22Rv1 (cell line): Measurements from ENCODE around the gene FGF4.

ENCODE experiments used
- H3K27ac ChIP-seq: fragments of 450-650 bp; 2 replicates; pipeline ENCODE4 v1.5.1; 2017
- CTCF ChIP-seq: fragments of 450-650 bp; IDR thresholded peaks from 2 replicates; pipeline ENCODE4 v1.5.1; 2017; ENCODE audit warnings: mild to moderate bottlenecking
- ZFX ChIP-seq: fragments of 450-650 bp; IDR thresholded peaks from 2 replicates; pipeline ENCODE4 v1.6.1; 2017; ENCODE audit warnings: antibody characterized with exemption, borderline replicate concordance

FGF4 gene

GRCh38 chr11:69788956-69789355 lies 13.8 kb upstream of the FGF4 start:
- TF ChIP-seq ZFX = no peak
- no peak for TF ChIP-seq CTCF

GRCh38 chr11:69787906-69788305 lies 12.8 kb upstream of the FGF4 start:
- TF ChIP-seq CTCF (no peak), ZFX (no peak)
- H3K27ac ChIP-seq = no peak overlapping the region

More at GRCh38 chr11:69788956-69789355, 13.8 kb upstream of the FGF4 start:
- no peak overlapping the region for H3K27ac ChIP-seq

GRCh38 chr11:69787457-69787856 lies 12.3 kb upstream of the FGF4 start:
- H3K27ac ChIP-seq = no peak overlapping the region
- no peak for TF ChIP-seq CTCF
- no peak for TF ChIP-seq ZFX

DNA sequence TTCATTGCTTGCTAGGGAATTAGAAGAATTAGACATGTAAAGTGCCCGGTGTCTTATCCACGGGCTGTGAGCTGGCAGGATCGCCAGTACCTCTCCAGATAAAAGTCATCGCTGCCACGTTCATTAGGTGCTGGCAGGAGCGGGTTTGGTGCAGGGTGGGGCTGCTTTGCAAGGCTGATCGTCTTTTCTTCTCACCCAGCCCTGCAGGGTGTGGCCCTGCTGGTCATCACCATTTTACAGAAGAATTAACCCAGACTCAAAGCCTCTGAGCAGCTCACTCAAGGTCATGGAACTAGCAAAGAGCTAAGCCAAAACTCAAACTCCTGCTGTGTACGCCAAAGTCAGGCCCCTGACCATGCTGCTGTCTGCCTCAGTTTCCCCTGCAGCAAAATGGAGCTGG lies 6.1 kb upstream of the FGF4 start:
- no peak for TF ChIP-seq CTCF
- no peak for TF ChIP-seq ZFX
- no peak overlapping the region for H3K27ac ChIP-seq

DNA sequence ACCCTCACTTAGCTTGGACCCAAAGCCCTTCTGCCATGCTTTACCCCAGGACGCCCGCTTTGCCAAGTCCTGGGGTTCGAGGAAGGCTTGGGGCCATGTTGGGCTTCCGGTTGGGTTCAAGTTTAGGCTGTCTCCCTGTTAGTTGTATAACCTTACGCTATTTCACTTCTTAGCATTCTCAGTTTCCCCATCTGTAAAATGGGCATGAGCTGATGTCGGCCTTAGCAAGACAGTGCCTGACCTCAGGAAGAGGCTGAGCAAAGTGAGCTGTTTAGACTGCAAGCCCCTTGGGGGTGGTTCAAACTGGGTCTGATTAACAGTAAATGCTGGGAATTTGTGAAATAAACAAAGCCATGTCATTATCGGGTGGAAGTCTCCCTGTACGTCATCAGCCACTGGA lies 3.2 kb upstream of the FGF4 start:
- no peak overlapping the region for H3K27ac ChIP-seq
- TF ChIP-seq CTCF = no peak
- no peak for TF ChIP-seq ZFX

DNA sequence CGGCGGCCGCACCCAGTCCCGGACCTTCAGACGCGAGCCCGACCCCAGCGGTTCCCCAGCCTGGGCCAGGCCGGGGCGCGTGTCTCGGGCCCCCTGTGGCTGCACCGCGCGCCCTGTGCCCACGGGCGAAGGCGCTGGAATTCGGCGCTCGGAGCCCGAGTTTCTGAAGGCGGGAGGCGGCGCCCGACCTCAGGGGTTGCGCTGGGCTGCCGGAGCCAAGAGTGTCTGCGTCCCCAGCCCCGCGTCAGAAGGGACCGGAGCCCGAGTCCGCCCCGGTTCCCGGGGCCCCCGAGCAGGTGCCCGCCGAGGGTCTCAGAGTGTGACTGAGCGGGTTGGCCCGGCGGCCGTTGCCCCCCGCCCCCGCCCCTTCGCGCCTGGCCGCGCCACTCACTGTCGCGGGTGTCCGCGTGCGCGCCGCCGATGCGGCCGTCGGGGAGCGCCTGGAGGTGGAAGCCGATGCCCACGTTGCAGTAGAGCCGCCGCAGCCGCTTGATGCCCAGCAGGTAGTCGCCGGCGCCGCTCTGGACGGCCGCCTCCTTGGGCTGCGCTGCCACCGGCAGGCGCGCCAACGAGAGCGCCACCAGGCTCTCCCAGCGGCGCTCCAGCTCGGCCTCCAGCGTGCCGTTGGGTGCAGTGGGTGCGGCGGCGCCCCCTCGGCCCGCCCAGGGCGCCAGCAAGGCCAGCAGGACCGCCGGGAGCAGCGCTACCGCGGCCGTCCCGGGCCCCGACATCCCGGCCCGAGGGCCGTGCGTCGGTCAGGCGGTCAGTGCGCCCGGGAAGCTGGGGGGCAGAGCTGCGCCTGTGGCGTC lies 583 bp downstream of the FGF4 start:
- TF ChIP-seq CTCF = no peak
- TF ChIP-seq ZFX = no peak
- no peak overlapping the region for H3K27ac ChIP-seq

GRCh38 chr11:69773626-69774353 lies 1.4 kb downstream of the FGF4 start:
- TF ChIP-seq CTCF (no peak), ZFX (no peak)
- H3K27ac ChIP-seq = no peak overlapping the region
